Spleen (tissue), 11 donors: ENCODE results near the gene TOMM20. TPM values are rescaled to one million over a fixed set of nuclear protein-coding genes. Genes with fewer than 3 reads are reported as not detected.

ENCODE experiments used
- DNase-seq: peaks from one replicate; pipeline ENCODE4 v3.0.0-alpha.2; 2020
- H3K27ac ChIP-seq, 8 donors: fragments of 200-600 bp; sonication (generic) in 7 of 8; 1 replicate in 4 of 8; 2 replicates in 4 of 8; pipeline versions ENCODE4 v1.5.0 to v1.8.0; 2016 to 2021; ENCODE audit warnings: inconsistent platforms in 4 of 8, mild to moderate bottlenecking in 4 of 8, moderate library complexity in 1 of 8
- H3K27me3 ChIP-seq, 7 donors: fragments of 200-600 bp; sonication (generic) in 6 of 7; replicated peaks in 1 of 7; 1 replicate in 4 of 7; 2 replicates in 3 of 7; pipeline versions ENCODE4 v1.5.0 to v1.8.0; 2016 to 2021; ENCODE audit warnings: inconsistent platforms in 3 of 7, mild to moderate bottlenecking in 1 of 7
- H3K36me3 ChIP-seq, 6 donors: fragments of 200-600 bp; sonication (generic) in 5 of 6; 1 replicate in 4 of 6; 2 replicates in 2 of 6; pipeline versions ENCODE4 v1.5.0 to v1.8.0; 2016 to 2021; ENCODE audit warnings: inconsistent platforms in 2 of 6
- H3K4me1 ChIP-seq, 6 donors: fragments of 200-600 bp; sonication (generic) in 5 of 6; 1 replicate in 3 of 6; 2 replicates in 3 of 6; pipeline versions ENCODE4 v1.5.0 to v1.8.0; 2016 to 2021; ENCODE audit warnings: inconsistent platforms in 3 of 6
- H3K4me3 ChIP-seq, 8 donors: fragments of 200-600 bp; sonication (generic) in 7 of 8; 1 replicate in 4 of 8; 2 replicates in 4 of 8; pipeline versions ENCODE4 v1.5.0 to v1.8.0; 2016 to 2021; ENCODE audit warnings: inconsistent platforms in 4 of 8, mild to moderate bottlenecking in 4 of 8, moderate library complexity in 2 of 8
- H3K9me3 ChIP-seq, 8 donors: fragments of 200-600 bp; sonication (generic) in 7 of 8; 1 replicate in 4 of 8; 2 replicates in 4 of 8; pipeline versions ENCODE4 v1.5.0 to v1.8.0; 2016 to 2021; ENCODE audit warnings: inconsistent platforms in 4 of 8
- CTCF ChIP-seq, 11 experiments: fragments of 200-600 bp in 7 of 11; fragments of 450-650 bp in 4 of 11; sonication (generic) in 4 of 11; IDR thresholded peaks in 8 of 11; conservative IDR thresholded peaks in 3 of 11; 1 replicate in 7 of 11; 2 replicates in 4 of 11; pipeline versions ENCODE4 v1.4.0 to v1.8.0; 2016 to 2021; ENCODE audit warnings: antibody characterized with exemption in 11 of 11, inconsistent platforms in 4 of 11, mild to moderate bottlenecking in 1 of 11
- POLR2A ChIP-seq, 3 donors: fragments of 450-650 bp; IDR thresholded peaks; one replicate each; pipeline ENCODE4 v1.5.1; 2017; ENCODE audit warnings: antibody characterized with exemption in 3 of 3, mild to moderate bottlenecking in 1 of 3
- POLR2AphosphoS5 ChIP-seq, 3 donors: sonication (generic); formaldehyde crosslinking; IDR thresholded peaks; one replicate each; pipeline ENCODE4 v1.5.1; 2017; ENCODE audit warnings: antibody characterized with exemption in 3 of 3
- WGBS, 5 donors: extraction: QIAGEN DNeasy Blood & Tissue Kit in 3 of 5; methylation state at CpG; one replicate each; pipeline versions ENCODE4 v1.1.5 to v1.1.7; 2013 to 2018; 5-methylcytosine and 5-hydroxymethylcytosine counted together
- intact Hi-C: fragments of 100-400 bp; cut with DNase I; formaldehyde crosslinking; loops from one replicate; pipeline ENCODE4 v1.15.0; 2023; ENCODE audit warnings: low total_unique reads
- polyA plus RNA-seq, 3 donors: library from polyadenylated mRNA; stranded (reverse); fragments of 200-250 nt; gene quantifications; one replicate each; pipeline ENCODE4 v1.2.1, GENCODE V29; 2013
- total RNA-seq, 7 donors: library from RNA; depleted of rRNA in 3 of 7; stranded (reverse); fragments of >200 nt in 3 of 7; fragmentation: NEBNext Ultra II Directional in 4 of 7; extraction: Animal tissue kit (Norgen Biotek cat#: 25700) in 4 of 7; gene quantifications; one replicate each; pipeline versions ENCODE4 v1.1.0 to v1.2.1, GENCODE V29; 2016 to 2021
- donor health status: healthy with polysubstance abuse.
- donor health status: DM: no; HTN: no; CAD: no; lungs with moderate emphysema.
- donor health status: DM: no; HTN: no; CAD: no.
- donor health status: Bipolar disorder and iron deficiency.
- donor health status: healthy.
- donor health status: DM: no; HTN: no; CAD: no.
- donor health status: DM: yes; HTN: yes; CAD: no.

Gene TOMM20
- total and polyA plus RNA-seq, 10 donors, result 46.6 to 79.9 (median 63.0) TPM

DNA sequence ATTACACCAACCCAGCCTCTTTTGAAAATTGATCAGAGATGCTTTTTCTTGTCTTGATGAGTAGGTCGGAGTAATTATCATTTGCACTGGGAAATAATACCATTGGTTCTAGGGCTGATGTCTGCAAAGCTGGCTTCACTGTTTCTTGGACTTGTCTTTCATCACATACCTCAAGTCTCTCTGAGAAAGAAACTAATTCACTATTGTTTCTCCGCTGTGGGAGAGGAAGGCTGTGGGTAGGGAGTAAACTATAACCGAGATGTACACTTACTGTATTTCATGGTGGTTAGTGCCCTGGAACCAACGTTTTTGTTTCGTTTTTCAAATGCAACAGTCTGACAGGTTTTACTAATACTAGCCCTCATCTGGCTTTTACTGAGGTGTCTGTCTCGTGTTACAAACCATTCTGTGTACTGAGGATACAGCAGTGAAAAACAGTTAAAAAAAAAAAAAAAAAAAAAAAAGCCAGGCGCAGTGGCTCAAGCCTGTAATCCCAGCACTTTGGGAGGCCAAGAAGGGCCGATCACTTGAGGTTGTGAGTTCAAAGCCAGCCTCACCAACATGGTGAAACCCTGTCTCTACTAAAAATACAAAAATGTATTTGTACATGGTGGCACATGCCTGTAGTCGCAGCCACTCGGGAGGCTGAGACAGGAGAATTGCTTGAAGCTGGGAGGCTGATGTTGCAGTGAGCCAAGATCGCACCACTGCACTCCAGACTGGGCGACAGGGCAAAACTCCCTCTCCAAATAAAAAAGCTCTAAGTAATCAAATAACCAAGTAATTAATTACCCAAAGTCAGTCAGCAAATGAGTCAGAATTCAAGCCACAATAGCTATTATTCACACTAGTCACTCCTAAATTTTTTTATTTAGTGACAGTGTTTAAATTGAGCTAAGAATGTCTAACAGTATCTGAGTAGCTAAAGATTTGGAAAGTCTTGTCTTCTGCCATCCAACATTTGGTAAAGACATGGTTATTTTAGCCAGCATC is 23.3 kb downstream of the TOMM20 start:
- Histone ChIP-seq H3K4me1 (peaks cover 0 to 24% (median 13%) of the 10 kb centered on the region in 6 donors), H3K27ac (peak overlapping the region in 6 of 8 donors; percentile 22 to 70 (median 42)), H3K36me3 (peaks cover 0 to 37% (median 26%) of the 10 kb centered on the region in 6 donors), H3K27me3 (no peaks in the 10 kb centered on the region), H3K9me3 (no peaks in the 10 kb centered on the region), H3K4me3 (peak overlapping the region in 1 of 8 donors; percentile 49)
- TF ChIP-seq POLR2A (IDR thresholded peaks at IDR 0.05) (no peak), POLR2AphosphoS5 (IDR thresholded peaks at IDR 0.05) (no peak), CTCF (IDR thresholded peaks at IDR 0.05 in 8 of 11, conservative IDR thresholded peaks at IDR 0.05 in 3 of 11) (no peak)
- 67 to 82% (median 75%) methylated on average over 12 of the region's 12 CpGs for whole genome bisulfite sequencing, 5 donors
- DNase-seq, result no peak
- intact Hi-C loops, result no loop called here

- H3K27ac ChIP-seq, result no peak overlapping the region
- no peak for TF ChIP-seq CTCF (IDR thresholded peaks at IDR 0.05 in 8 of 11, conservative IDR thresholded peaks at IDR 0.05 in 3 of 11)
- no peak for TF ChIP-seq POLR2A (IDR thresholded peaks at IDR 0.05)
- TF ChIP-seq POLR2AphosphoS5 (IDR thresholded peaks at IDR 0.05), result no peak
- DNase-seq, result no peak
- no peaks in the 10 kb centered on the region for H3K27me3 ChIP-seq
- WGBS, 5 donors, result 43 to 69% (median 60%) methylated on average over 4 of the region's 4 CpGs
- peaks cover 0 to 24% (median 13%) of the 10 kb centered on the region in 6 donors for H3K4me1 ChIP-seq
- no peaks in the 10 kb centered on the region for H3K9me3 ChIP-seq
- H3K36me3 ChIP-seq, result peaks cover 0 to 14% (median 5%) of the 10 kb centered on the region in 6 donors
- intact Hi-C loops, result no loop called here
- no peak overlapping the region for H3K4me3 ChIP-seq
Measured at GRCh38 chr1:235102993-235103411, 25.6 kb downstream of the TOMM20 start.

- peaks cover 0 to 6% (median 0%) of the 10 kb centered on the region in 6 donors for H3K36me3 ChIP-seq
- no peak for DNase-seq
- no peak overlapping the region for H3K4me3 ChIP-seq
- H3K27me3 ChIP-seq, result no peaks in the 10 kb centered on the region
- intact Hi-C loops, result no loop called here
- TF ChIP-seq POLR2AphosphoS5 (IDR thresholded peaks at IDR 0.05) (no peak), CTCF (IDR thresholded peaks at IDR 0.05 in 8 of 11, conservative IDR thresholded peaks at IDR 0.05 in 3 of 11) (no peak), POLR2A (IDR thresholded peaks at IDR 0.05) (no peak)
- H3K9me3 ChIP-seq, result no peaks in the 10 kb centered on the region
- H3K4me1 ChIP-seq, result peaks cover 0 to 24% (median 13%) of the 10 kb centered on the region in 6 donors
- no peak overlapping the region for H3K27ac ChIP-seq
- 89 to 98% (median 91%) methylated on average over 3 of the region's 3 CpGs for WGBS, 5 donors
Measured at GRCh38 chr1:235102259-235102582, 26.4 kb downstream of the TOMM20 start.
